Glutamatergic neuron (in vitro differentiated cells): ENCODE results near the gene ASPSCR1. TPM values are rescaled to one million over a fixed set of nuclear protein-coding genes. Genes with fewer than 3 reads are reported as not detected.

Experiments
- DNase-seq: peaks from one replicate; pipeline ENCODE4 v3.0.0; 2022
- H3K27ac Mint-ChIP-seq: one replicate; pipeline ENCODE4 v1.8.0; 2020; ENCODE audit warnings: mild to moderate bottlenecking, mixed read lengths, inconsistent platforms; ENCODE audit not compliant: unreplicated experiment
- H3K27me3 Mint-ChIP-seq: one replicate; pipeline ENCODE4 v1.8.0; 2020; ENCODE audit warnings: mild to moderate bottlenecking, moderate library complexity, mixed read lengths, inconsistent platforms; ENCODE audit not compliant: unreplicated experiment
- H3K36me3 Mint-ChIP-seq: one replicate; pipeline ENCODE4 v1.8.0; 2020; ENCODE audit warnings: mild to moderate bottlenecking, mixed read lengths, inconsistent platforms; ENCODE audit not compliant: unreplicated experiment
- H3K4me1 Mint-ChIP-seq: one replicate; pipeline ENCODE4 v1.8.0; 2020; ENCODE audit warnings: mild to moderate bottlenecking, low read depth, mixed read lengths, inconsistent platforms; ENCODE audit not compliant: unreplicated experiment
- H3K4me3 Mint-ChIP-seq: one replicate; pipeline ENCODE4 v1.8.0; 2020; ENCODE audit warnings: mild to moderate bottlenecking, mixed read lengths, inconsistent platforms; ENCODE audit not compliant: unreplicated experiment
- H3K9me3 Mint-ChIP-seq: one replicate; pipeline ENCODE4 v1.8.0; 2020; ENCODE audit warnings: mild to moderate bottlenecking, moderate library complexity, mixed read lengths, inconsistent platforms; ENCODE audit not compliant: unreplicated experiment
- total RNA-seq: library from RNA; stranded (reverse); fragmentation: NEBNext Ultra II Directional; extraction: Animal tissue kit (Norgen Biotek cat#: 25700); gene quantifications from one replicate; pipeline ENCODE4 v1.2.1, GENCODE V29; 2021; ENCODE audit not compliant: unreplicated experiment
- TF ChIP-seq, protein P1 (sequence below): fragments of 200-600 bp; sonication (generic); IDR thresholded peaks from one replicate; pipeline ENCODE4 v1.5.0; 2021; ENCODE audit not compliant: partially characterized antibody, unreplicated experiment

ASPSCR1 gene
- total RNA-seq, 1 donor from 2014 or later = 51.7 TPM

DNA sequence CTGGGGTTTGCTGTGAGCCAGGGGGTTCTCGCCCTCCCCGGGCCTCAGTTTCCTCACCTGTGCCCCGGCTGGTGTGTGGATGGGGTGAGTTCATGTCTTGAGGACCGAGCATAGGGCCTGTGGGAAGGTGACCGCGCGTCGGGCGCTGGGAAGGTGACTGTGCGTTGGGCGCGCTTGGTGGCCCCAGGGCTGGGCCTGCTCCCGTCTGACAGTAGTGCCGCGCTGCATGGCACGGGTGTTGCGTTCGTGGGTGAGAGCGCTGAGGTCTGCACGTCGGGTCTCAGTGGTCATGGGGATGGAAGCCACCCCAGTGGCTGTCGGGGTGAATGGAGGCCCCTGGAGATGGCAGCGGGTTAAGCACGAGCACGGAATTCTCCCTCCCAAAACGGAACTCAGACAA is 9.2 kb downstream of the ASPSCR1 start:
- Mint-ChIP-seq H3K4me1 (peaks cover 2% of the 10 kb centered on the region), H3K4me3 (no peak overlapping the region), H3K9me3 (peaks cover 5% of the 10 kb centered on the region), H3K36me3 (peaks cover 5% of the 10 kb centered on the region), H3K27me3 (peaks cover 4% of the 10 kb centered on the region), H3K27ac (no peak overlapping the region)
- no peak for DNase-seq
- TF ChIP-seq, protein P1, sequence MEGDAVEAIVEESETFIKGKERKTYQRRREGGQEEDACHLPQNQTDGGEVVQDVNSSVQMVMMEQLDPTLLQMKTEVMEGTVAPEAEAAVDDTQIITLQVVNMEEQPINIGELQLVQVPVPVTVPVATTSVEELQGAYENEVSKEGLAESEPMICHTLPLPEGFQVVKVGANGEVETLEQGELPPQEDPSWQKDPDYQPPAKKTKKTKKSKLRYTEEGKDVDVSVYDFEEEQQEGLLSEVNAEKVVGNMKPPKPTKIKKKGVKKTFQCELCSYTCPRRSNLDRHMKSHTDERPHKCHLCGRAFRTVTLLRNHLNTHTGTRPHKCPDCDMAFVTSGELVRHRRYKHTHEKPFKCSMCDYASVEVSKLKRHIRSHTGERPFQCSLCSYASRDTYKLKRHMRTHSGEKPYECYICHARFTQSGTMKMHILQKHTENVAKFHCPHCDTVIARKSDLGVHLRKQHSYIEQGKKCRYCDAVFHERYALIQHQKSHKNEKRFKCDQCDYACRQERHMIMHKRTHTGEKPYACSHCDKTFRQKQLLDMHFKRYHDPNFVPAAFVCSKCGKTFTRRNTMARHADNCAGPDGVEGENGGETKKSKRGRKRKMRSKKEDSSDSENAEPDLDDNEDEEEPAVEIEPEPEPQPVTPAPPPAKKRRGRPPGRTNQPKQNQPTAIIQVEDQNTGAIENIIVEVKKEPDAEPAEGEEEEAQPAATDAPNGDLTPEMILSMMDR = no peak

DNA sequence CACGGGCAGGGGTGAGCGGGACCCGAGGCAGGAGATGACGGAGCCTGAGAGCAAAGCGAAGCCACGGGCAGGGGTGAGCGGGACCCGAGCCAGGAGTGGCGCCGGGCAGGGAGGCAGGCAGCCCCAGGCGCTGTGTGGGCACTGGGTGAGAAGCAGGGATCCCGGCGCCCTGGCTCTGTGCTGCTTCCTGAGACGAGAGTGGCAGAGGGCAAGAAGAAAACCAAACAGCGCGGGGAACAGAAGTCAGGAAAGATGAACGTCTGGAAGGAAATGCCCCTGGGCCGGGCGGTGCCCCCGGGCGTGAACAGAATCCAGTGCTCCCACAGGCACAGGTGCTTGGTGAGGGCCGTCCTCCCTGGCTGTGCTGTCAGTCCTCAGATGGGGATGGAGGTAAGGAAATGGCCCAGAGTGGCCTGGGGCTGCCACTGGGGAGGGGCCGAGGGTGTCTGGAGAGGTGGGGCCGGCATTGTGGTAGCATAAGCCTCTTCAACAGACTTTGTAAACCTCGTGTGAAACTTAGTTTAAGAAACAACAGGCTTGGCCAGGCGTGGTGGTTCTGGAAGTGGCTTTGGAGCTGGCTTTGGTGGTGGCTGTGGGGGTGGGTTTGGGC is 9.8 kb downstream of the ASPSCR1 start:
- H3K27me3 Mint-ChIP-seq = peaks cover 4% of the 10 kb centered on the region
- peaks cover 4% of the 10 kb centered on the region for H3K4me1 Mint-ChIP-seq
- no peak overlapping the region for H3K4me3 Mint-ChIP-seq
- TF ChIP-seq, protein P1 = no peak
- H3K27ac Mint-ChIP-seq = no peak overlapping the region
- H3K36me3 Mint-ChIP-seq = peaks cover 5% of the 10 kb centered on the region
- DNase-seq = no peak
- H3K9me3 Mint-ChIP-seq = peaks cover 5% of the 10 kb centered on the region

- no peak for DNase-seq
- peaks cover 13% of the 10 kb centered on the region for H3K4me1 Mint-ChIP-seq
- H3K9me3 Mint-ChIP-seq = peaks cover 10% of the 10 kb centered on the region
- peaks cover 3% of the 10 kb centered on the region for H3K27me3 Mint-ChIP-seq
- peak overlapping the region; percentile 72 for H3K27ac Mint-ChIP-seq
- TF ChIP-seq, protein P1 = no peak
- no peak overlapping the region for H3K4me3 Mint-ChIP-seq
- H3K36me3 Mint-ChIP-seq = peaks cover 5% of the 10 kb centered on the region
Measured at GRCh38 chr17:81990836-81991683, 13.6 kb downstream of the ASPSCR1 start.

- H3K36me3 Mint-ChIP-seq = peaks cover 5% of the 10 kb centered on the region
- peak overlapping the region; percentile 62 for H3K27ac Mint-ChIP-seq
- H3K9me3 Mint-ChIP-seq = peaks cover 10% of the 10 kb centered on the region
- peaks cover 13% of the 10 kb centered on the region for H3K4me1 Mint-ChIP-seq
- DNase-seq = no peak
- H3K4me3 Mint-ChIP-seq = no peak overlapping the region
- TF ChIP-seq, protein P1 = no peak
- H3K27me3 Mint-ChIP-seq = peaks cover 3% of the 10 kb centered on the region
Measured at GRCh38 chr17:81991684-81992305, 14.4 kb downstream of the ASPSCR1 start.
